Skeletal muscle satellite cell (primary cell): ENCODE measurements around the gene ACSS3.
"Not testable (repeated sequence)": the region's sequence is repeated elsewhere in the genome, so short reads cannot be mapped to it uniquely, and the experiment has no call there.

ENCODE experiments used
- H3K27me3 ChIP-seq: 2 replicates; pipeline ENCODE4 v1.7.0; 2013; ENCODE audit warnings: low read length; ENCODE audit not compliant: control insufficient read depth, insufficient read depth
- H3K36me3 ChIP-seq: 2 replicates; pipeline ENCODE4 v1.7.0; 2013; ENCODE audit warnings: mild to moderate bottlenecking, control low read depth, low read length; ENCODE audit not compliant: insufficient read depth
- H3K4me1 ChIP-seq: 2 replicates; pipeline ENCODE4 v1.7.0; 2013; ENCODE audit warnings: low read length; ENCODE audit not compliant: control insufficient read depth, insufficient read depth
- H3K4me2 ChIP-seq: 2 replicates; pipeline ENCODE4 v1.7.0; 2013; ENCODE audit warnings: mild to moderate bottlenecking, low read length
- H3K4me3 ChIP-seq: 2 replicates; pipeline ENCODE4 v1.7.0; 2013; ENCODE audit warnings: low read length
- H3K9ac ChIP-seq: 2 replicates; pipeline ENCODE4 v1.7.0; 2013; ENCODE audit warnings: mild to moderate bottlenecking, low read depth, low read length, moderate library complexity
- H3K9me3 ChIP-seq: replicated peaks from 2 replicates; pipeline ENCODE4 v1.7.0; 2013; ENCODE audit warnings: mild to moderate bottlenecking, control low read depth, low read length

The ACSS3 gene

DNA sequence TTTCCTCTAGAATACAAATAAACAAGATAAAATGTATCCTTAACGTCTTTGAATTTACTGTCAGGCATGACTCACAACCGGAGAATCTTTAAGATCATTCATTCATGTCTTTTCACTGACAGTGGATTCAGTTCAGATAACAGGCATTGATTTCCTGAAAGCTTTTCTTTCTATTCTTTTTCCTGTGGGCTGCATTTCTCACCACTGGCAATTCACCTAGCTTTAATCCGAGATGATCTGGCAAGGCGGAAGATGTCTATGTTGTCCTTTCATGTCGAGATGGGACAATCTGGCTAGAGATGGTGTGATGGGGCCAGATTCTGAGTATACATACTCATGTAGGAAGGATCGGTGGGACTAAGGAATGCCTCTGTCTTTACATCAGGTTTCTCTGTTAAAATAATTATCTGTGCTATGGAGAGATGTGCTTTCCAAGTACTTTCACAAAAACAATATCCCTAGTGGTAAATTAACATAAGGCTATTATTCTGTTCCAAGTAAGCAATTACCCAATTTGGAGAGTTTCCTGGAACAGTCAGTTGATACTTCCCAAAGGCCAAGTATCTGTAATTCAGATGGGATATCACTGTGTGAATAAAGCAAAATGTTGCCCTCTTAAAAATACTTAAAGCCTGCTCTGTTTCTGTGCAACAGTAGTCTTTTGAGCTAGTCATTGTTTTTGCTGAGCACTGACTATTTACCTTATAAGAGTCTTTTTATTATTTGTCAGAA lies 17.8 kb downstream of the ACSS3 start:
- Histone ChIP-seq H3K36me3 (no peaks in the 10 kb centered on the region), H3K4me2 (peak overlapping the region; percentile 25), H3K4me3 (no peak overlapping the region), H3K4me1 (peaks cover 4% of the 10 kb centered on the region), H3K9ac (no peak overlapping the region), H3K9me3 (no peaks in the 10 kb centered on the region), H3K27me3 (no peaks in the 10 kb centered on the region)

DNA sequence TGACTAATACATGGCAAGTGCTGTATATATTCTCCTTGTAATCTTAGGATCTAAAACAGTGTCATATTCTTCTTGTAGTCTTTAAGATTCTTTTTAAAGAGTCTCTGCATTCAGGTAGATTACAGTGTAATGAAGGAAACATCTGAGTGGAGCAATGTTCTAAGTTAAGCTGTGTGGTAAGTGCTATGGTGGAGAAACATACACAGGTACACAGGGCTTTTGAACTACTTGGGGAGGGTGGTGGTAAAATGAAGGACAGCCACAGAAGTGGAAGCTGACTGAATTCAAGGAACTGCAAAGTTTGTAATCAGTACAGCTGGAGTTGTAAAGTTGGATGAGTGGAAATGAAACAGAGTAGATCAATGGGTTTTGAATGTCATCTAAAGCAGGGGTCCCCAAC lies 27.8 kb downstream of the ACSS3 start:
- Histone ChIP-seq H3K4me2 (no peak overlapping the region), H3K27me3 (no peaks in the 10 kb centered on the region), H3K9me3 (no peaks in the 10 kb centered on the region), H3K4me3 (no peak overlapping the region), H3K4me1 (no peaks in the 10 kb centered on the region), H3K36me3 (no peaks in the 10 kb centered on the region), H3K9ac (no peak overlapping the region)

DNA sequence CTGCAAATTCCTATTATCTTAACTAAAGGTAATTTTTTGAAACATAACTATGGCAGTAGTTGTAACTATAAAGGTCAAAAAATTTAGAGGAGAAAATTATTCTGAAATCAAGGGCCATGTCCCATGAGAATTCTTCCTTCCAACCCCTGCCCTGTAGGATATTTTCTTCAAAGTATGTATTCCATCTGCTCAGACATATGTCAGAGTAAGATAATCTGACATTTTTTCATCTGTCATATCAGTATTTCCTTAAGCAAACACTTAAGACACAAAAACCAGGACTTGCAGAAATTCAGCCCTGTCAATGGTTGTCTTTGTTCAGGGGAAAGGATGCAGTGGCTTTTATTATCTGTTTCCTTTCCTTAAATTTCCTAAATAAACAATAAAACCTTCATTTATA lies 36.3 kb downstream of the ACSS3 start:
- H3K9me3 ChIP-seq: no peaks in the 10 kb centered on the region
- no peak overlapping the region for H3K4me3 ChIP-seq
- no peak overlapping the region for H3K9ac ChIP-seq
- no peaks in the 10 kb centered on the region for H3K36me3 ChIP-seq
- no peaks in the 10 kb centered on the region for H3K4me1 ChIP-seq
- no peak overlapping the region for H3K4me2 ChIP-seq
- H3K27me3 ChIP-seq: no peaks in the 10 kb centered on the region

DNA sequence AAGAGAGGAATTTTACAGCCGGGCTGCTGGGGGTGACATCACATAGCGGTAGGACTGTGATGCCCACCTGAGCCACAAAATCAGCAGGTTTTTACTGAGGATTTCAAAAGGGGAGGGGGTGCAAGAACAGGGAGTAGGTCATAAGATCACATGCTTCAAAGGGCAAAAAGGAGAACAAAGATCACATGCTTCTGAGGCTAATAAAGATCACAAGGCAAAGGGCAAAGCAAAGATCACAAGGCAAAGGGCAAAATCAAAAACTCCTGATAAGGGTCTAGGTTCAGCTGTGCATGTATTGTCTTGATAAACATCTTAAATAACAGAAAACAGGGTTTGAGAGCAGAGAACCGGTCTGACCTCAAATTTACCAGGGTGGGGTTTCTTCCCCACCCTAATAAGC lies 41.2 kb downstream of the ACSS3 start:
- not testable (repeated sequence) for H3K4me1 ChIP-seq, H3K9ac ChIP-seq, H3K4me3 ChIP-seq, H3K27me3 ChIP-seq, H3K9me3 ChIP-seq, H3K4me2 ChIP-seq, H3K36me3 ChIP-seq

DNA sequence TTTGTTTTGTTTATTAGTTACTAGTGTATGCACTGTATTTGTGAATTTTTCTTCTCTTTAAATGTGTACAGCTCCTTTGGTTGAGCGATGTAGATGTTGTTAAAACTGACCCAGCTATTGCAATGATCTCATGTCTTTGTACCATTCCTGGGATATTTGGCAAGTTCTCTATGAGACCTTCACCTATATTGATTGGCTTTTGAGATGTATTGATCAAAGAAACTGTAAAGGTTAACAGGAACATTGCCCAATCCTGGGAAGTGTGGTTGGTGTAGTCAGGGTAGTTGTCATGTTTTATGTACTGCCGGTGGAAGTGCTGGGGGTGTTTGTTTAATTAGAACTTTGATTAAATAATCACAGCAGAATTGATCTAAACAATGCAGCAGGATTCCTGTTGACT lies 43.1 kb downstream of the ACSS3 start:
- no peaks in the 10 kb centered on the region for H3K27me3 ChIP-seq
- no peaks in the 10 kb centered on the region for H3K4me1 ChIP-seq
- no peak overlapping the region for H3K9ac ChIP-seq
- H3K9me3 ChIP-seq: no peaks in the 10 kb centered on the region
- no peak overlapping the region for H3K4me3 ChIP-seq
- no peaks in the 10 kb centered on the region for H3K36me3 ChIP-seq
- H3K4me2 ChIP-seq: no peak overlapping the region

DNA sequence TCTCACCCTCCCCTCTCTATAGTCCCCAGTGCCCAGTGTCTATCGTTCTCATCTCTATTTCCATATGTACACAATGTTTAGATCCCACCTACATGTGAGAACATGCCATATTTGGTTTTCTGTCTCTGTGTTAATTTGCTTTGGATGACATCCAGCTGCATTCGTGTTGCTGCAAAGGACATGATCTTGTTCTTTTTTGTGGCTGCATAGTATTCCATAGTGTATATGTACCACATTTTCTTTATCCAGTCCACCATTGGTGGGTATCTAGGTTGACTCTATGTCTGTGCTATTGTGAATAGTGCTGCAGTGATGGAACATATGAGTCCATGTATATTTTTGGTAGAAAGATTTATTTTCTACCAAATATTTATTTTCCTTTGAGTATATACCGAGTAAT lies 45.7 kb downstream of the ACSS3 start:
- H3K4me3 ChIP-seq: no peak overlapping the region
- H3K9ac ChIP-seq: no peak overlapping the region
- no peaks in the 10 kb centered on the region for H3K9me3 ChIP-seq
- no peaks in the 10 kb centered on the region for H3K27me3 ChIP-seq
- no peaks in the 10 kb centered on the region for H3K4me1 ChIP-seq
- H3K36me3 ChIP-seq: no peaks in the 10 kb centered on the region
- H3K4me2 ChIP-seq: no peak overlapping the region

DNA sequence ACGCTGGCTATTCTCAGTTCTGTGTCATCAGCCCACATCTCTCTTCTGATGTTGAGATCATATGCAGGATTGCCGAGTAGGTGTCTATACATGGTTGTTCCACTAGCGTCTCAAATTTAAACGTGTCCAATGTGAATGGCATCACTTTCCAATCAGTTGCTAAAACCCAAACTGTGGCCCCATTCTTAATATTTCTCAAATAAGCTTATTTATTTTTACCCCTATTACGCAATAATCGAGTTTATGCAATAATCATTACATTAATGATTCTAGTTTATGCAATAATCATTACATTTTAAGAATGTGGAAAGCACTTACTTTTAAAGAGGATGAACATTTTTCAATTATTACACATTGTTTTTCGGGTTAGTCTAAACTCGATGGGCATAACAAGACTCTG lies 47.8 kb downstream of the ACSS3 start:
- no peak overlapping the region for H3K9ac ChIP-seq
- H3K27me3 ChIP-seq: no peaks in the 10 kb centered on the region
- no peaks in the 10 kb centered on the region for H3K4me1 ChIP-seq
- no peak overlapping the region for H3K4me2 ChIP-seq
- no peaks in the 10 kb centered on the region for H3K9me3 ChIP-seq
- no peak overlapping the region for H3K4me3 ChIP-seq
- H3K36me3 ChIP-seq: no peaks in the 10 kb centered on the region

DNA sequence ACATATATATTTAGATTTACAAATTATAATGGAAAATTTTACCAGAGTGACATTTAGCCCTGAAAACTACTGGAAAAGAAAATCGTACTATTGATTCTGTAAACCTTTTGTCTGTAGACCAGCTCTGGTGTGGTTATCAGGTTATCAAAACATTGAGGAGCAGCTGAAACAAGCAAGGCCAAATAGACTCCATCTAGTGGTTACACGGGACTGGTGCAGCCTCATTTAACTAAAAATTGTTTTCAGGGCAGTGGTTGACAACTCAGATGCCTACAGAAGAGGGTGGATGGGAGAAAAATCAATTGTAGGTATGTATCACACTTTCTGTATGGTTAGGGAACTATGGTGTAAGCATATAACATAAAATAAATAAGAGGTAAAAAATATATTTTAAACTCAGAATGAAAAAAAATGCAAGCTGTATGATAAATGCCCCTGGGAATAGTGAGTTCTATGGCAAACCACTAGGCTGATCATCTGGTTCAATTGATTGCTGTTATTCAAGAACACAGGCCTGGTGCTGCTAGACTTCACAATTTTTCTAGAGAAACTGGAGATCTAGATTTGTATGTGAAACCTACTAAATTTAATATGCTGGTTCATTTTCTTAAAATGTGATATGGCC lies 51.2 kb downstream of the ACSS3 start:
- H3K4me2 ChIP-seq: no peak overlapping the region
- H3K36me3 ChIP-seq: no peaks in the 10 kb centered on the region
- H3K4me3 ChIP-seq: no peak overlapping the region
- H3K27me3 ChIP-seq: no peaks in the 10 kb centered on the region
- H3K4me1 ChIP-seq: no peaks in the 10 kb centered on the region
- H3K9me3 ChIP-seq: no peaks in the 10 kb centered on the region
- no peak overlapping the region for H3K9ac ChIP-seq

DNA sequence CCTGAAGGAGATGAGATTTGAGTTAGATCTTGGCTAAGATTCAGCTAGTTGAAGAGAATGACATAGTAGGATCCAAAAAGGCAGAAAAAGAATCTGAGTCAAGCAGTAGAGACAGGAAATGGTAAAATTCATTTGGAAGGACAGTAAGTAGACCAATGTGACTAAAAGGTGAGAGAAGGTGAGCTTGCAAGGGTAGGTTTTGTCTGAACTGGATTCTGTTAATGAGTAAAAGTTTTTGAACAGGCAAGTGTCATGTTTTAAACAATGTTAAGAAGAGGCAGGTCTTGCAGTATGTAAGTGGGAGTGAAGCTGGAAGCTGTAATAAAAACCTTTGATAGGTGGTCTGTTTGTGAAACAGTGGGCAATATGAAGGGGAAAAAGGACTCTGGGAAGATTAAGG lies 58.6 kb downstream of the ACSS3 start:
- Histone ChIP-seq H3K4me2 (no peak overlapping the region), H3K9ac (no peak overlapping the region), H3K4me3 (no peak overlapping the region), H3K4me1 (no peaks in the 10 kb centered on the region), H3K9me3 (no peaks in the 10 kb centered on the region), H3K36me3 (no peaks in the 10 kb centered on the region), H3K27me3 (no peaks in the 10 kb centered on the region)

DNA sequence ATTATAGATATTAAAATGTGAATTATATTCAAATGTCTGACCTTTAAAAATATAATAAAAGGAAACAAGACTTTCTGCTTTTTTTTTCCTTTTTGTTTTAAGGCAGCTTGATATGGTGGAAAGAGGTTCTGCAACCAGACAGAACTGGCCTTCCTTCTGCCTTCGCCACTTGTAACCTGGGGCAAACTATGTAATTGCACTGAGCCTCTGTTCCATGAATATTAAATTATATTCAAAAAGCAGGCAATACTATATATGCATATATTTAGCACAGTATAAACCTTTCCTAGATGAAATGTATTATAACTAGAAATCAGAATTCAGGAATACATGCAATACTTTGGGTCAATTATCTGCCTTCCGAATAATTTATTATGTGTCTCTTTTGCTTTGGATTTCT lies 59.9 kb downstream of the ACSS3 start:
- Histone ChIP-seq H3K9me3 (no peaks in the 10 kb centered on the region), H3K36me3 (no peaks in the 10 kb centered on the region), H3K27me3 (no peaks in the 10 kb centered on the region), H3K9ac (no peak overlapping the region), H3K4me1 (no peaks in the 10 kb centered on the region), H3K4me2 (no peak overlapping the region), H3K4me3 (no peak overlapping the region)

DNA sequence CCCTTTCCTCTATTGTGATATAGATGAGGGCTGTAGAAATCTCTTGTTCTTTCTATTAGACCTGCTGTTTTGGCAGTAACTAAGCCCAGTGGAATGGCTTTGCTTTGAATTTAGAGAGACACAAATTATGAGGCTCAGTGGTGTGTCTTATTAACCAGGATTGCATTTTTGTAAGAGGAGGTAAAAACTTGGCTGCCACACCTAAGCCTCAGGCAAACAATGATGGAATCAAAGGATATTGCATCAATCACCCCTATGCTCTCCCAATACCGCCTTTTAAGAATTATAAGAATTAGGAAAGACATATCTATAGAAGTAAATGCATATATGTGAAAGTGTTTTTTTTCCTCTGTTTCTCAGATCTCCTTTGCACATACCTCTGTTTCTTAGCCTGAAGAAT lies 63.3 kb downstream of the ACSS3 start:
- Histone ChIP-seq H3K27me3 (no peaks in the 10 kb centered on the region), H3K36me3 (no peaks in the 10 kb centered on the region), H3K4me1 (no peaks in the 10 kb centered on the region), H3K9ac (no peak overlapping the region), H3K4me2 (no peak overlapping the region), H3K4me3 (no peak overlapping the region), H3K9me3 (no peaks in the 10 kb centered on the region)

DNA sequence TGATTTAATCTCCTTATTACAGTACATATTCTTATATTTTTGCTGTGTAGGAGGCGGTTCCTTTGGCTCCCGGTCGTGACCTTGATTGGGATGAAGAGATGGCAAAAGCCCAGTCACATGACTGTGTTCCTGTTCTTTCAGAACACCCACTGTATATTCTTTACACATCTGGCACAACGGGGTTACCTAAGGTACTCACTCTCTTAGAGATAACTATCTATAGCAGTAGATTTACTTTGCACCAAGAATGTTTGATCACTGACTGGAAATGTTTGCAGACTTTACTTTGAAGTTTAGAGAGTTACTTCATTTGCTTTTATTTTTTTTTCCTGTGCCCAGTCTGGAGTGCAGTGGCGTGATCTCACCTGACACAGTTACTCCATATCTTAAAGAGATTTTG lies 65.2 kb downstream of the ACSS3 start:
- Histone ChIP-seq H3K4me3 (no peak overlapping the region), H3K4me2 (no peak overlapping the region), H3K9ac (no peak overlapping the region), H3K27me3 (no peaks in the 10 kb centered on the region), H3K9me3 (no peaks in the 10 kb centered on the region), H3K4me1 (no peaks in the 10 kb centered on the region), H3K36me3 (no peaks in the 10 kb centered on the region)
